Measurements from ENCODE around the gene WWOX. TPM values are rescaled to one million over a fixed set of nuclear protein-coding genes. Genes with fewer than 3 reads are reported as not detected.

WWOX gene
- total and polyA plus RNA-seq, 2 donors, result 15.4 to 23.9 TPM

DNA sequence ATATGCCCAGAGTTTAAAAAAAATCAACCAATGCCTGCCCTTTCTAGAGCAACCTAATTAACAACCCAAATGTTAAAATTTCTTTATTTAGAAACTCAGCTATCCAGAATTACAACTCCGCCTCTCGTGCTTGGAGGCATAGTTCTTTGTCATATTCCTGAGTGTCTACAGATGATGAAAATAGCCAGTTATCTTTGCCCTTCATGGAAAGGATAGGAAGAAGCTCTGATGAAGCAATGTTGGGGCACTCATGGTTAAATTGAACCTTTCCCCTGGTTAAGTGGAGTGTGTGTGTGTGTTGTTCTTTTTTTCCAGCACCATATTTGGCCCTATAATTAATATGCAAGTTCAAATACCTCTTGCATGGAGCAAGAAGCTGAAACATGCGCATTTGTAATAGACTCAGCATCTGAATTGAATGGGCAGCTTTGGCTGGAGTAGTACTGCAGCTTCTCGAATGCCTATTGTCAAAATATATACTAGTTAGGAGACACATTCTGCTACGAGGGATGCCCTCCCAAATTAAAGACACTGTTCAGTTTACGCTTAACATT, 506.2 kb downstream of the WWOX start:
- no peak for DNase-seq (ENCODE audit: low read depth in 6 of 9, low spot score in 9 of 9)
- Histone ChIP-seq H3K27ac (ENCODE audit: low read depth in 1 of 2, low read length in 1 of 2) (no peak overlapping the region), H3K36me3 (ENCODE audit: control insufficient read depth in 2 of 2, insufficient read depth in 2 of 2, low read length in 1 of 2) (no peaks in the 10 kb centered on the region), H3K27me3 (ENCODE audit: control insufficient read depth in 2 of 2, insufficient read depth in 1 of 2, low read length in 1 of 2) (no peaks in the 10 kb centered on the region), H3K4me1 (ENCODE audit: control insufficient read depth in 2 of 2, insufficient read depth in 2 of 2, low read length in 2 of 2) (peaks cover 0 to 2% of the 10 kb centered on the region in 2 donors), H3K9me3 (ENCODE audit: control insufficient read depth in 2 of 2, insufficient read depth in 1 of 2, low read length in 1 of 2) (no peaks in the 10 kb centered on the region), H3K4me3 (ENCODE audit: low read length in 2 of 2) (no peak overlapping the region)
- WGBS, result 99% methylated on average over 6 of the region's 6 CpGs

DNA sequence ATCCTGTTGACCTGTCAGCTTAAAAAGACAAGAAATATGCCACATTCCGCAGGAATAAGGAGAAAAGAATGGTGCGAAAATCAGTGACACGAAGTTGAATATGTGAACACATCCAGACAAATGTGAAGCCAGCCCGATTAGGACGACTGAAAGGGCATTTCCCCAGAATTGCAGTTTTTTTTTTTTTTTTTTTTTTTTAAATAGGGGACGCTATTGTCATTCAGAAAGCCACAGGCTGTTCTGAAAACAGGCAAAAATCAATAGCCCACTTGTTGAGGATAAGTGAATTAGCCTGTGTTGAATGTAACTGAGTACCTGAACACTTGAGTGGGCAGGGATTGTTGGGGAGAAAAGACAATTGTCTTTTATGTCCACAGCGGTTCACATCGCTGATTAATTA, 507.1 kb downstream of the WWOX start:
- Histone ChIP-seq H3K9me3 (ENCODE audit: control insufficient read depth in 2 of 2, insufficient read depth in 1 of 2, low read length in 1 of 2) (no peaks in the 10 kb centered on the region), H3K36me3 (ENCODE audit: control insufficient read depth in 2 of 2, insufficient read depth in 2 of 2, low read length in 1 of 2) (no peaks in the 10 kb centered on the region), H3K27me3 (ENCODE audit: control insufficient read depth in 2 of 2, insufficient read depth in 1 of 2, low read length in 1 of 2) (no peaks in the 10 kb centered on the region), H3K4me3 (ENCODE audit: low read length in 2 of 2) (no peak overlapping the region), H3K4me1 (ENCODE audit: control insufficient read depth in 2 of 2, insufficient read depth in 2 of 2, low read length in 2 of 2) (peaks cover 0 to 2% of the 10 kb centered on the region in 2 donors), H3K27ac (ENCODE audit: low read depth in 1 of 2, low read length in 1 of 2) (no peak overlapping the region)
- no peak for DNase-seq (ENCODE audit: low read depth in 6 of 9, low spot score in 9 of 9)
- WGBS, result 97% methylated on average over 8 of the region's 8 CpGs

DNA sequence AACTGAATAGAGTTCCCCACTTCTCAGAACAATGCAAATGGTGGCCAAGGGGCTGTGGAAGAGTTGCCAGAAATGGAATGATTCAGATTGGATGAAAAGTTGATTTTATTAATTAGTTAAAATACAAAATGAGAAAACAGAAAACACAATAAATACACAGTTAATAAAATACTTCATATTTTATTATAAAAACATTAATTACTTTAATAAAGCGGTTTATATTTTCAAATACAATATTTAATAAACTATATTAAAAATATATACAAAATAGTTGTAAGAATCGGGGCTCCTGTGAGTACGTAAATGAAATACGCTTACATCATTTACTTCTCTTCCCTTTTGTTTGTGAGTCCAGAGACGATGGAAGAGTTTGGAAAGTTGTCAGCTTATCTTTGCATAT, 507.6 kb downstream of the WWOX start:
- DNase-seq (ENCODE audit: low read depth in 6 of 9, low spot score in 9 of 9), result no peak
- no peaks in the 10 kb centered on the region for H3K27me3 ChIP-seq (ENCODE audit: control insufficient read depth in 2 of 2, insufficient read depth in 1 of 2, low read length in 1 of 2)
- H3K4me1 ChIP-seq (ENCODE audit: control insufficient read depth in 2 of 2, insufficient read depth in 2 of 2, low read length in 2 of 2), result peaks cover 0 to 2% of the 10 kb centered on the region in 2 donors
- no peak overlapping the region for H3K4me3 ChIP-seq (ENCODE audit: low read length in 2 of 2)
- 97% methylated on average over 5 of the region's 5 CpGs for WGBS
- H3K9me3 ChIP-seq (ENCODE audit: control insufficient read depth in 2 of 2, insufficient read depth in 1 of 2, low read length in 1 of 2), result no peaks in the 10 kb centered on the region
- no peak overlapping the region for H3K27ac ChIP-seq (ENCODE audit: low read depth in 1 of 2, low read length in 1 of 2)
- no peaks in the 10 kb centered on the region for H3K36me3 ChIP-seq (ENCODE audit: control insufficient read depth in 2 of 2, insufficient read depth in 2 of 2, low read length in 1 of 2)

DNA sequence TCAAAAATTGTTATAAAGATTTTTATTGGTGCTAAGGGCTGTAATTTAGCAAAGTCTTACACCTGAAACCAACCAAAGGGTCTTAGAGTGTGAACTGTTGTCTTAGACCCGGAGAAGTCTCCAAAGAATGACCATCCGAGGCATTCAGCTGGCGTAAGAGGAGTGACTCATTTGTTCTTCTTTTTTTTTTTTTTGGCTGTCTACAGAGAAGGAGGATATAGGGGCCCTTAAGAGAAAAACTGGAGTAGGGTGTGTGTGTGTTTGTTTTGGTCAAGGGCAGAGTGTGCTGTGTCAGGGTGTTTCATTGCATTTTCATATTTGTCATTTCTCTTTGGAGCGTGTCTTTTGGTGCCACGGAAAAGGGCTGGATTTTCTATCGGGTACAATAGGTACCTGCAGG, 508.0 kb downstream of the WWOX start:
- H3K4me3 ChIP-seq (ENCODE audit: low read length in 2 of 2), result no peak overlapping the region
- H3K9me3 ChIP-seq (ENCODE audit: control insufficient read depth in 2 of 2, insufficient read depth in 1 of 2, low read length in 1 of 2), result no peaks in the 10 kb centered on the region
- no peak overlapping the region for H3K27ac ChIP-seq (ENCODE audit: low read depth in 1 of 2, low read length in 1 of 2)
- 91% methylated on average over 6 of the region's 6 CpGs for WGBS
- no peaks in the 10 kb centered on the region for H3K36me3 ChIP-seq (ENCODE audit: control insufficient read depth in 2 of 2, insufficient read depth in 2 of 2, low read length in 1 of 2)
- no peak for DNase-seq (ENCODE audit: low read depth in 6 of 9, low spot score in 9 of 9)
- no peaks in the 10 kb centered on the region for H3K27me3 ChIP-seq (ENCODE audit: control insufficient read depth in 2 of 2, insufficient read depth in 1 of 2, low read length in 1 of 2)
- peaks cover 0 to 2% of the 10 kb centered on the region in 2 donors for H3K4me1 ChIP-seq (ENCODE audit: control insufficient read depth in 2 of 2, insufficient read depth in 2 of 2, low read length in 2 of 2)

DNA sequence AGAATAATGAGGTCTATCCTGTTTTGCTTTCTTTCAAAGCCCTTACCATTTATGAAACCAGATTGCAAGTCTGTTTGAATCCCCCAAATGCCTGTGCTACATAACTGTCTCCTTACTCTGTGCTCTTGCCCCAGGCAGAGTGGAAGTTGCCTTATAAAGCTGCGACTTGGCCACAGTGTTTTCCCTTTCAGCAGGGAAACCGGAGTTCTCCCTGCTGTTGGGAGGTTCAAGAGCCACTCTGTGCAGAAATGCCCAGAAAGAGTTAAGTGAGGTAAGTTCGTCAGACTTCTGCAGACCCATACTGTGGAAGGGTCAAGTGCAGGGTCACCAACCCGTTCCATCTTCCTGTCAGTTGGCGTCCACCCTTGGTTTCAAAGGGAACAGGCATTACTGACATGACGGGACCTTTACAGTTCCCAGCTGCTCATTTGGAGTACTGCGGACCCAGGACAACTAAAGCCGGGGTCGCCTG, 508.9 kb downstream of the WWOX start:
- no peak for DNase-seq (ENCODE audit: low read depth in 6 of 9, low spot score in 9 of 9)
- WGBS, result 98% methylated on average over 9 of the region's 9 CpGs
- H3K27ac ChIP-seq (ENCODE audit: low read depth in 1 of 2, low read length in 1 of 2), result no peak overlapping the region
- no peaks in the 10 kb centered on the region for H3K9me3 ChIP-seq (ENCODE audit: control insufficient read depth in 2 of 2, insufficient read depth in 1 of 2, low read length in 1 of 2)
- H3K27me3 ChIP-seq (ENCODE audit: control insufficient read depth in 2 of 2, insufficient read depth in 1 of 2, low read length in 1 of 2), result no peaks in the 10 kb centered on the region
- no peaks in the 10 kb centered on the region for H3K36me3 ChIP-seq (ENCODE audit: control insufficient read depth in 2 of 2, insufficient read depth in 2 of 2, low read length in 1 of 2)
- H3K4me3 ChIP-seq (ENCODE audit: low read length in 2 of 2), result no peak overlapping the region
- peaks cover 0 to 2% of the 10 kb centered on the region in 2 donors for H3K4me1 ChIP-seq (ENCODE audit: control insufficient read depth in 2 of 2, insufficient read depth in 2 of 2, low read length in 2 of 2)

DNA sequence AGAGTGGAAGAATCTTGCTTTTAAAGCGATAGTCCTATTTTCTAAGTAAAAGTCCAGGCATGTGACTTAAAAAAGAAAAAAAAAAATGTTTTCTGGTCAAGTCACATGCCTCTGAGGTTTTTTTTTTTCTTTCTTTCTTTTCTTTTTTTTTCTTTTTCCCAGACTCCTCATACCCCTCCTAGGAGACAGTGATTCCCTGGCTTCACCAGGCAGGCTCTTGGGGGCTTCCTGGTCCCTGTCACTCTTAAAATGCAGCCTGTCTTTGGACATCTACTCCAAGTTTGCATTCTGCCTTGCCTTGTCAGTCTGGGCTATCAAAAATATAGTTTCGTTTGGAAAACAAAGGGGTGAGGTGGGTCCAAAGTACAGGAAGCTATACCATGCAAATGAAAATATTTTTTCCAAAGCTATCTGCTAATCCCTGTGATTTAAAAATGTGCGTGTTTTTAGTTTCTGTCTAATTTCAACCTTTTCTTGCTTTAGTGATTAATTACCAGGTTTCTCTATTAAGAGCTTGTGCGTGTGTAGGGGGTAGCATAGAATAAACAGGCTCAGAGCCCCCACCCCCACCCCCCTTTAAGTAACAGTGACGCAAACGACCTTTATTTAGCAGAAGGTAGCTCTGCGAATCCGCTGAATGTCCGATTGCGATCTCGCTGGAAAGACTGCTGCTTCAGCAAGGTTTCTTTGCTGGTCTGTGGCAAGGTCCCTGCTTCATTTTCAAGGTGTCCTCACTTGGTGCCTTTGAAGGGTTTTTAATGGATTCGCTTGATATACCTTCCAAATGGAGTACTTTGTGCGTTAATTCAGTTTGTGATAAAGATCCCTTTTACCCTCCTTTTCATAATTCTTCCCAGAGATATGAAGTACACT, 510.2 kb downstream of the WWOX start:
- Histone ChIP-seq H3K4me1 (ENCODE audit: control insufficient read depth in 2 of 2, insufficient read depth in 2 of 2, low read length in 2 of 2) (peaks cover 0 to 2% of the 10 kb centered on the region in 2 donors), H3K36me3 (ENCODE audit: control insufficient read depth in 2 of 2, insufficient read depth in 2 of 2, low read length in 1 of 2) (no peaks in the 10 kb centered on the region), H3K4me3 (ENCODE audit: low read length in 2 of 2) (no peak overlapping the region), H3K27me3 (ENCODE audit: control insufficient read depth in 2 of 2, insufficient read depth in 1 of 2, low read length in 1 of 2) (no peaks in the 10 kb centered on the region), H3K27ac (ENCODE audit: low read depth in 1 of 2, low read length in 1 of 2) (no peak overlapping the region), H3K9me3 (ENCODE audit: control insufficient read depth in 2 of 2, insufficient read depth in 1 of 2, low read length in 1 of 2) (no peaks in the 10 kb centered on the region)
- no peak for DNase-seq (ENCODE audit: low read depth in 6 of 9, low spot score in 9 of 9)
- WGBS, result 75% methylated on average over 13 of the region's 13 CpGs

DNA sequence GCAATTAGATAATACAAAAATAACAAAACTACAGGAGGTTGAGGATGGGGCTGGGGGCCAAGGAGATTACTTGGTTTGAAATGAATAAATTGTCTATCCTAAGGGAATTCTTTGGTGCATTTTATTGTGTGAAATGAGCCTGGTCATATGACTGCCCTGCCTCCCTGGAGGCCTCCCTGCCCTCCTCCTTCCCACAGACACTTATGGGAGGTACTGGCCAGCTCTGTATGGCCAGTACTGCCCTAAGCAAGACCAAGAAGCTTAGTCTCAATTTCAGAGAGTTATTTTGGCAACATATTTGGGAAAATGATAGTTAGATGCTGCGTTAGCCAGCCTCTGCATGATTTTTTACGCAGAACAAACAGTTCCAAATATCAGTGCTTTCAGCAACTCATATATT, 511.9 kb downstream of the WWOX start:
- no peaks in the 10 kb centered on the region for H3K9me3 ChIP-seq (ENCODE audit: control insufficient read depth in 2 of 2, insufficient read depth in 1 of 2, low read length in 1 of 2)
- no peak overlapping the region for H3K4me3 ChIP-seq (ENCODE audit: low read length in 2 of 2)
- no peaks in the 10 kb centered on the region for H3K36me3 ChIP-seq (ENCODE audit: control insufficient read depth in 2 of 2, insufficient read depth in 2 of 2, low read length in 1 of 2)
- peaks cover 0 to 2% of the 10 kb centered on the region in 2 donors for H3K4me1 ChIP-seq (ENCODE audit: control insufficient read depth in 2 of 2, insufficient read depth in 2 of 2, low read length in 2 of 2)
- WGBS, result 98% methylated on average over 2 of the region's 2 CpGs
- H3K27ac ChIP-seq (ENCODE audit: low read depth in 1 of 2, low read length in 1 of 2), result no peak overlapping the region
- no peak for DNase-seq (ENCODE audit: low read depth in 6 of 9, low spot score in 9 of 9)
- no peaks in the 10 kb centered on the region for H3K27me3 ChIP-seq (ENCODE audit: control insufficient read depth in 2 of 2, insufficient read depth in 1 of 2, low read length in 1 of 2)

DNA sequence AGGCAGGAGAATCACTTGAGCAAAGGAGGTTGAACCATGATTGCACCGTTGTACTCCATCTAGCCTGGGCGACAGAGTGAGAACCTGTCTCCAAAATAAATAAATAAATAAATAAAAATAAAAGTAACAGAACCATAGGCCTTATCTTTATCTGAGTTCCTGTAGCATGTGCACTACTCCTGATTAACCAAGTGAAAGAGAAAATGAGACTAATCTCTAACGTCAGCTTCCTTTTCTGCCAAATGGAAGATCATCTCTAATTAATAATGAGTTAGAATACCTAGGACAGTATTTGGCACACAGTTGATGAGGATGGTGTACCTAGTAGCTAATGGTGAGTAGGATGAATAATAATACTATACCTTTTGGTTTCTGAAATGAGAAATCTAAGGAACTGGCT, 520.4 kb downstream of the WWOX start:
- H3K9me3 ChIP-seq (ENCODE audit: control insufficient read depth in 2 of 2, insufficient read depth in 1 of 2, low read length in 1 of 2), result peaks cover 0 to 3% of the 10 kb centered on the region in 2 donors
- H3K4me1 ChIP-seq (ENCODE audit: control insufficient read depth in 2 of 2, insufficient read depth in 2 of 2, low read length in 2 of 2), result no peaks in the 10 kb centered on the region
- H3K27me3 ChIP-seq (ENCODE audit: control insufficient read depth in 2 of 2, insufficient read depth in 1 of 2, low read length in 1 of 2), result no peaks in the 10 kb centered on the region
- 65% methylated on average over 3 of the region's 3 CpGs for WGBS
- no peak overlapping the region for H3K27ac ChIP-seq (ENCODE audit: low read depth in 1 of 2, low read length in 1 of 2)
- no peak for DNase-seq (ENCODE audit: low read depth in 6 of 9, low spot score in 9 of 9)
- no peak overlapping the region for H3K4me3 ChIP-seq (ENCODE audit: low read length in 2 of 2)
- no peaks in the 10 kb centered on the region for H3K36me3 ChIP-seq (ENCODE audit: control insufficient read depth in 2 of 2, insufficient read depth in 2 of 2, low read length in 1 of 2)

DNA sequence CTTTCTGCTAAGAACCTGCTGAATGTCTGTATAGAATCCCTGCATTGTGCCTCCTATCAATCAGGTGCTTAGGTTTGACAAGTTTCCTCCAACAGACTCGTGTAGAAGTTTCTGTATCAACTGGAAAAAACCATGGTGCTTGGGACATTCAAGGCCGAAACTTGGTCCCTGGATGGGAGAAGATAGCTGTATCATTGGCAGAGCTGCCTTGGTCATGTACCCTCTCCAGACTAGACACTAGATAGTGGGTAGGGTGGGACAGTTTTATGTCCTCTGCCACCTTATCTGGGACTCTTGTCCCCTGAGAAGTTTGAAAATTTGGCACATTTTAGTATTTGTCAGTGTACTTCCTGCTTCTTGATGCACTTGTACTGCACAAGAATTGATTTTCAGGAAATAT, 520.8 kb downstream of the WWOX start:
- Histone ChIP-seq H3K36me3 (ENCODE audit: control insufficient read depth in 2 of 2, insufficient read depth in 2 of 2, low read length in 1 of 2) (no peaks in the 10 kb centered on the region), H3K27ac (ENCODE audit: low read depth in 1 of 2, low read length in 1 of 2) (no peak overlapping the region), H3K4me3 (ENCODE audit: low read length in 2 of 2) (no peak overlapping the region), H3K4me1 (ENCODE audit: control insufficient read depth in 2 of 2, insufficient read depth in 2 of 2, low read length in 2 of 2) (no peaks in the 10 kb centered on the region), H3K9me3 (ENCODE audit: control insufficient read depth in 2 of 2, insufficient read depth in 1 of 2, low read length in 1 of 2) (peaks cover 0 to 6% of the 10 kb centered on the region in 2 donors), H3K27me3 (ENCODE audit: control insufficient read depth in 2 of 2, insufficient read depth in 1 of 2, low read length in 1 of 2) (no peaks in the 10 kb centered on the region)
- WGBS, result 82% methylated on average over 2 of the region's 2 CpGs
- DNase-seq (ENCODE audit: low read depth in 6 of 9, low spot score in 9 of 9), result no peak
